ENCODE measurements around the gene CSNK1G1.

The CSNK1G1 gene

DNA sequence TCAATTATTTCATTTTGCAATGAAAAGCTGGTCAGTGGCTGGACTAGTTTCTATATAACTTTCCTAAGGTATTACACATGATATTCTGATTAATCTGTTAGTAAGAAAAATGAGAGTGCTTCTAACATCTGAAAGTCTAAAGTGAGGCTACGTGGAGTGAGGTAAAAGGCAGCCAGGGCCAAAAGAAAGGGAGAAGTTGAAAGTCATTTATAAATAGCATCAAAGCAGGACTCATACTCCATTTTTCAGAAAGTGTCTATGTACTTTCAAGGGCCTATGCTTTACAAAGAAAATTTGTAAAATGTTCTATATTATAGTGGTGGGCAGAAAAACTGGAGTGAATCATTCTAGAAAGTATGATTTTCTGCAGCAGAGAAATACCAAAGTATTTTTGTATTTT lies 80.0 kb downstream of the CSNK1G1 start:
- TF ChIP-seq GATA3 (IDR thresholded peaks at IDR 0.05; ENCODE audit: low read depth, low read length) = no peak
- TF ChIP-seq GATA2 (IDR thresholded peaks at IDR 0.05; ENCODE audit: low read depth, low read length) = no peak

DNA sequence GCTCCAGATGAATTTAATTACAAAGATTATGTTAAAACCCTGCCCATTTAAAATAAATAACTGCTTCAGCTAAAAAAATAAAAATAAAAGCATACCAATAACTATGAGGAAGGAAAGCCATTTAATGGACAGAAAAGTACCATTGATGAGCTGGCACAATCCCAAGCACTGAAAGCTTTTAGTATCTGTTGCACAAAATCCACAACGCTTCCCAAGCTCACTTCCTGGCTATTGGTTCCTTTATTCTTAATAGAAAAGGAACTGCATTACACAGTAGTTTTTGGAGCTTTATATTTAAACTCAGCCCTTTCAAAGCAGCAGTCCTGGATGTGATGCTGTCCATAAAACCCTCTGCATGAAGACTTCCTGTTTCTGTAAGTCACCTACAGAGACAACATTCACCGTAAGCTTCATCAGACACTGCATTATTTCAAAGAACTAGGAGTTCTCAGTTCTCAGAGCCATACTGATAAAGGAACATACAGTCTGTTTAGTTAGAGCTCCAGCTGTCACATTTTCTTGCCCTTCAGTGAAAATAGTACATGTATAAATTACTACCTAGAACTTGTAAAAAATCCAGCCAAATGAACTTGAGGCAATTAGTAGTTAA lies 81.5 kb downstream of the CSNK1G1 start:
- TF ChIP-seq GATA3 (IDR thresholded peaks at IDR 0.05; ENCODE audit: low read depth, low read length) (no peak), GATA2 (IDR thresholded peaks at IDR 0.05; ENCODE audit: low read depth, low read length) (no peak)

DNA sequence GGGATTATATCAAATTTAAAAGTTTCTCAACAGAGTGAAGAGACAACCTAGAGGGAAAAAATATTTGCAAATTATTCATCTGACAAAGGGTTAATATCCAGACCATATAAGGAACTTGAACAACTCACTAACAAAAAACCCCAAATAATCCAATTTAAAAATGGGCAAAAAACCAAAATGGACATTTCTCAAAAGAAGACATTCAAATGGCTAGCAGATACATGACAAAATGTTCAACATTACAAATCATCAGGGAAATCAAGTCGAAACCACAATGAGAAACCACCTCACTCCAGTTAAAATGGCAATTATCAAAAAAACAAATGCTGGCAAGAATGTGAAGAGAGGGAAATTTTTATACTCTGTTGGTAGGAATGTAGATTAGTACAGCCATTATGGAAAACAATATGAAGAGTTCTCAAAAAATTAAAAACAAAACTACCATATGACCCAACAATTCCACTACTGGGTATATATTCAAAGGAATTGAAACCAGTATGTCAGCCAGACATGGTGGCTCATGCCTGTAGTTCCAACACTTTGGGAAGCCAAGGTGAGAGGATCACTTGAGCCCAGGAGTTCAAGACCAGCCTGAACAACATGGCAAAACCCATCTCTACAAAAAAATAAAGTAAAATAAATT lies 88.5 kb downstream of the CSNK1G1 start:
- TF ChIP-seq GATA3 (IDR thresholded peaks at IDR 0.05; ENCODE audit: low read depth, low read length) = no peak
- no peak for TF ChIP-seq GATA2 (IDR thresholded peaks at IDR 0.05; ENCODE audit: low read depth, low read length)

- no peak for TF ChIP-seq GATA3 (IDR thresholded peaks at IDR 0.05; ENCODE audit: low read depth, low read length)
- TF ChIP-seq GATA2 (IDR thresholded peaks at IDR 0.05; ENCODE audit: low read depth, low read length) = no peak
Measured at GRCh38 chr15:64264502-64264901, 91.5 kb downstream of the CSNK1G1 start.

DNA sequence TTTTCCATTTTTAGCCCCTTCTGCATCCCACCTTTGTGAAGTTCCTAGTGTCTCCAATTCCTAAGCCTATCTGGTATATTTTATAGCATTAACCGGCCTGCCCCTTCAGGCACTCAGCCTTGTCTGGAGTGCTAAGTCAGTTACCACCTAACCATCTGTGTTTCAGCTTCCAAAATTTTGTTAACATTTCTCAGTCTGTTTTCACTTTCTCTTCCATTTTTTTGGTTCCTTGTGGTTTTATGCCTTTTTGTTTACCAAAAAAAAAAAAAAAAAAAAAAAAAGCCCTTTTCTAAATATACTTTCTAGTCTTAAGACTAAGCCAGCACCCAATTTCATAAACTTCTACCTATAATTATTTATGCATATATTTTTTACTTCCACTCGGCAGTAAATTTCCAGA lies 92.4 kb downstream of the CSNK1G1 start:
- no peak for TF ChIP-seq GATA2 (IDR thresholded peaks at IDR 0.05; ENCODE audit: low read depth, low read length)
- no peak for TF ChIP-seq GATA3 (IDR thresholded peaks at IDR 0.05; ENCODE audit: low read depth, low read length)

- TF ChIP-seq GATA2 (IDR thresholded peaks at IDR 0.05; ENCODE audit: low read depth, low read length) (no peak), GATA3 (IDR thresholded peaks at IDR 0.05; ENCODE audit: low read depth, low read length) (no peak)
Measured at GRCh38 chr15:64256051-64256450, 99.9 kb downstream of the CSNK1G1 start.

DNA sequence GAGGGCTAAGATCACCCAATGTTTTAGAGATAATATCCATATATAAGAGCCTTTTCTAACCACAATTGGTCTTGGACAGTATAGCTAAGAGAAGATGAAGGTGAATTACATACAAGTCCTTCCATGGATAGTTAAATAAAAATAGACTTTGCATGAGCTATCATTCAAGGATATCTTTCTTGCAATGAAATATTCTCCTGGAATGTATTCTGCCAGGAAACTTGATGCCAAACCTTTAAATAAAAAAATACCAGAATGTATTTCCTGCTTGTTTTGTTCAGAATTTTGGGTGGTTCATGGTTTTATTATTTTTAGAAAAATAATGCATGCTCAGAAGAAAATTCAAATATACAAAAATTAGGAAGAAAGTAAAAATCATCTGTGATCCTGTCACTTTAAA lies 104.3 kb downstream of the CSNK1G1 start:
- TF ChIP-seq GATA3 (IDR thresholded peaks at IDR 0.05; ENCODE audit: low read depth, low read length) (no peak), GATA2 (IDR thresholded peaks at IDR 0.05; ENCODE audit: low read depth, low read length) (no peak)

DNA sequence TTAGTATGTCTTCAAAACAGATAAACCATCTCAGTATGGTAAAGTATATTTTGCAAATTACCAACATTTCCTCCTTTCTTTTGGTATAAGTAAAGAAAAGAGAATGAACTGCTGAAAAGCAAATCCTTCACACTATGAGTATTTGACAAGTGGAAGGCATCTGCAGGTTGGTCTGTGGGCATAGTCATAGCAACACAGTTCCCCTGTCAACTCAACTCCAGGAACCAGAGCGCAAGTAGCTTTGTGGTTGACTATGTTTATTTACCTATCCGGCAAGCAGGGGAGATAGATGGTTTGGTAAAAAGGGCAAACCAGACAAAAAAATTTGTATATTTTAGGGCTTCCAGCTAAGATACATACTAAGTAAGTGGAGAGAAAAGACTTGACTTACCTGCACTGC lies 104.9 kb downstream of the CSNK1G1 start:
- TF ChIP-seq GATA2 (IDR thresholded peaks at IDR 0.05; ENCODE audit: low read depth, low read length) (no peak), GATA3 (IDR thresholded peaks at IDR 0.05; ENCODE audit: low read depth, low read length) (no peak)

GRCh38 chr15:64249883-64250575 lies 105.9 kb downstream of the CSNK1G1 start:
- TF ChIP-seq GATA2 (IDR thresholded peaks at IDR 0.05; ENCODE audit: low read depth, low read length) (no peak), GATA3 (IDR thresholded peaks at IDR 0.05; ENCODE audit: low read depth, low read length) (no peak)

DNA sequence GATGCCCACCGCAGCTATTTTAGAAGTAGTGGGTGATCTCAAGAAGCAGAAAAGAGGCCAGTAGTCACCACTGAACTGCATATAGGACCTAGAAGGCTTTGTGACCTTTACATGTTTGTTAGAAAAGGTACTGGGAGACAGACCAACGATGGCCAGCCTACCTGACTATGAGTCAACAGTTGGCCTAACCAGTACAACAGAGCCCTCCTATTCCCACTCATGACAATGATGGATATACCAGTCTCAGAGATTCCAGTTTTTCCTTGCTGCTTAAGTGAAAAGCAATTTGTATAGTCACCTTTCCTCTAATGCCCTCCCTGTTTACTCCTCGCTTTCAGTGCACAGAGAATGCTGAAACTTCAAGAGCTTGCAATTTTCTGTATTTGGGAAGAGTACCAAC lies 106.6 kb downstream of the CSNK1G1 start:
- TF ChIP-seq GATA2 (IDR thresholded peaks at IDR 0.05; ENCODE audit: low read depth, low read length) = no peak
- no peak for TF ChIP-seq GATA3 (IDR thresholded peaks at IDR 0.05; ENCODE audit: low read depth, low read length)

DNA sequence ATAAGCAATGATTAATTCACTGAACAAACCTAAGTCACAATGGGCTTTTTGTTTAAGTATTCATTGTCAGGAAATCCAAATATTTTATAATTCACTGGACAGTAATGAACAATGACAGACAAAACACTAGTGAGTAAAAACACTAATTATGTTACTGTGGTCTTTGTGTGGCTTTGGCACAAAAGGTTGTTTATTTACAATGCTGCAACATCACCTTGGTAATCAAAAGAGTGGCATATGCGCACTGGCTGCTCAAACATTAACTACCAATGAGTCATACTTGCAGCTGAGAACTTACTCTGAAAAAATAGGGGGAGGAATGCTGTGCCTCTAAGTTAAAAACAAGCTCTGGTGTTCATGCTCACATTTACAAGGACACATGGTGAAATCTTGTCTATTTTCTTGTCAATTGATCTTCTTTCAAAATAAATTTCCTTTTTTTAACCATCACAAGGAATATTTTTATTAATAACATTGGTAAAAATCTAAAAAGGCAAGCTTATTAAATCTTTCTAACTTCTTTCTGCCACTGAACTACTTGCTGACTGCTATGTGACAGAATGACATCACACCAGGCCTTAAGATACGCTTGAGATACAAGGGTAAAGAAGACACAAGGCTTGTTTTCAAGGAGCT lies 107.9 kb downstream of the CSNK1G1 start:
- TF ChIP-seq GATA2 (IDR thresholded peaks at IDR 0.05; ENCODE audit: low read depth, low read length) = no peak
- TF ChIP-seq GATA3 (IDR thresholded peaks at IDR 0.05; ENCODE audit: low read depth, low read length) = no peak

DNA sequence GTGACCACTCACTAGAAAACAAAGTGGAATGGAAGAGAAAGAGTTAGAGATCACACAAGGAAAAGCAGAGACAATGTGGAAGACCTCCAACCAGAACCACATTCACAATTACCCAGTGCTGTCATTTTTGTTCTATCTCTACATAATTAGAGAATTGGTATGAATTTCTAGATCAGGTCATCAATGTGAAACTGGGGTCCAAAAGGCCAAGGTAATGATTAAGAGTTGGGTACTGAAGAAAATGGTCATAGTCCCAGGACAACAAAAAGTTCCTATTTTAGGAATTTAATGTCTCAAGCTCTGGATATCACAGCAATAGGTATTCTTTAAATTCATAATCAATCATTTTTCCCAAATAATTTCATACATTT lies 108.5 kb downstream of the CSNK1G1 start:
- TF ChIP-seq GATA2 (IDR thresholded peaks at IDR 0.05; ENCODE audit: low read depth, low read length) = no peak
- TF ChIP-seq GATA3 (IDR thresholded peaks at IDR 0.05; ENCODE audit: low read depth, low read length) = no peak

- TF ChIP-seq GATA3 (IDR thresholded peaks at IDR 0.05; ENCODE audit: low read depth, low read length) = no peak
- TF ChIP-seq GATA2 (IDR thresholded peaks at IDR 0.05; ENCODE audit: low read depth, low read length) = no peak
Measured at GRCh38 chr15:64246364-64247189, 109.4 kb downstream of the CSNK1G1 start.

DNA sequence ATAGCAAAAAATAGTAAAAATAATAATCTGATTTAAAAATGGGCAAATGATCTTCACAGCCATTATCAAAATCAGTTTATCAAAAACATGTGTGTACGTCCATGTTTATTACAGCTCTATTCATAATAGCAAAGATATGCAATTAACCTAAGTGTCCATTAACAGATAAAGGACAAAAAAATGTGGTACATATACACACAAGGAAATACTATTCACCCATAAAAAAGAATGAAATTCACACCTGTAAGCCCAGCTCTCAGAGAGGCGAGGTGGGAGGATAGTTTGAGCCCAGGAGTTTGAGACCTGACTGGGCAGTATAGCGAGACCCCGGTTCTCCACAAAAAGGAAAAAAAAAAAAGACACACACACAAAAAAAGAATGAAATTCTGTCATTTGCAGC lies 110.6 kb downstream of the CSNK1G1 start:
- TF ChIP-seq GATA2 (IDR thresholded peaks at IDR 0.05; ENCODE audit: low read depth, low read length) = no peak
- no peak for TF ChIP-seq GATA3 (IDR thresholded peaks at IDR 0.05; ENCODE audit: low read depth, low read length)

Data from SH-SY5Y (cell line).